GM15510 (cell line): ENCODE measurements around the gene BIN1.

Experiments
- POLR2A ChIP-seq: IDR thresholded peaks from 3 replicates; pipeline ENCODE4 v1.6.1; 2011; ENCODE audit warnings: borderline replicate concordance; ENCODE audit not compliant: insufficient read length; ENCODE audit errors: extremely low read depth

The BIN1 gene

DNA sequence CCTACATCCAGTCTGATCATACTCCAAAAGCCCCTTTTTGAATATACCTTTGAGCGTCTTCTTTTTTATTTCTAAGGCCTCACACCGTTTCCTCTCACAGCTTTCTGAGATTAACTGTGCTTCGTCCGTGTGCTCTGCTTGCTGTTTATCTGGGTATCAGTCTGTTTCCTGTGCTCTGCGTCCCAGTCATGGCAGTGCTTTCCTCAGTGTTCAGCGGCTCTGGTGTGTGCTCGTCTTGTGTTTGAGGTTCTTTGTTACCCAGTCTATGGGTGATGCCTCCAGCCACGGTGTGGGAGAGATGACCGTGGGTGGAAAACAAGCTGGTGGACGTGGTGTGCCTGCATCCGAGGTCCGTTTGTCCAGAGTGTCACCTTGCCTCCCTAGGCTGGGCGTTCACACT lies 33.6 kb upstream of the BIN1 start:
- TF ChIP-seq POLR2A: no peak

DNA sequence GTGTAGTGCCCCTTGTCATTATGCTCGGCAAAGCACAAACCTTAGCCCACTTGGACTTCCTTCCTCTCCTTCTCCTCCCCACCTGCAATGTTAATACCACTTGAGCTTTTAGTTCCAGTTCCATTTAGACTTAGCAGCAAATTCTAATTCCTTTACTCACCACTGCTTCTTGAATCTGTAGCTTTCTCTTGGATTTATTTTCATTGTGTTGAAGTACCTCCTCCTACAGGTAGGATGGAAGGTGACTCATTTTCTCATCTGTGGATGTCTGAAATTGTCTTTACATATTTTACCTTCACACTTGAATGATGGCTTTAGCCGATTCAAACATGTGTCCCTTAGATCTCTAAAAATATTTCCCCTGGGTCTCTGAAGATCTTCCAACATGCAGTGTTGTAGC lies 32.8 kb upstream of the BIN1 start:
- TF ChIP-seq POLR2A: no peak

GRCh38 chr2:127138281-127138680 lies 31.3 kb upstream of the BIN1 start:
- no peak for TF ChIP-seq POLR2A

DNA sequence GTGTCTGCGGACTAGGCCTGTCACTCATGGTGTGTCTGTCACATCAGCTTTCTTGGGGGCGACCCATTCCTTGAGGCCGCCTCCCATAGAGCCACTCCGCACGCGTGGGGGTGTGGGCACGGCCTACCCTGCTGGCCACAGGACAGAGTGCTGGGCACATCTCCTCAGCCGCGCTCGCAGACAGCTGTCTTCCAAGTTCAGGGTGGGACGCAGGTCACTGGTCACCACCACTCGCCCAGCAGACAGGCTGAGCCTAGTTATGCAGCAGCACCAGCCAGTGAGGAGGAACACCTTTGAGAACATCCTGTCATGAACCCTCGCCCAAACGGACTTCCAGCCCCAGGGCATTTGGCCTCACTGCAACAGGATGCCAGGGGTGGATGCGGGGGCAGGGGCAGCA lies 30.8 kb upstream of the BIN1 start:
- TF ChIP-seq POLR2A: no peak

GRCh38 chr2:127137225-127137624 lies 30.3 kb upstream of the BIN1 start:
- TF ChIP-seq POLR2A: no peak

DNA sequence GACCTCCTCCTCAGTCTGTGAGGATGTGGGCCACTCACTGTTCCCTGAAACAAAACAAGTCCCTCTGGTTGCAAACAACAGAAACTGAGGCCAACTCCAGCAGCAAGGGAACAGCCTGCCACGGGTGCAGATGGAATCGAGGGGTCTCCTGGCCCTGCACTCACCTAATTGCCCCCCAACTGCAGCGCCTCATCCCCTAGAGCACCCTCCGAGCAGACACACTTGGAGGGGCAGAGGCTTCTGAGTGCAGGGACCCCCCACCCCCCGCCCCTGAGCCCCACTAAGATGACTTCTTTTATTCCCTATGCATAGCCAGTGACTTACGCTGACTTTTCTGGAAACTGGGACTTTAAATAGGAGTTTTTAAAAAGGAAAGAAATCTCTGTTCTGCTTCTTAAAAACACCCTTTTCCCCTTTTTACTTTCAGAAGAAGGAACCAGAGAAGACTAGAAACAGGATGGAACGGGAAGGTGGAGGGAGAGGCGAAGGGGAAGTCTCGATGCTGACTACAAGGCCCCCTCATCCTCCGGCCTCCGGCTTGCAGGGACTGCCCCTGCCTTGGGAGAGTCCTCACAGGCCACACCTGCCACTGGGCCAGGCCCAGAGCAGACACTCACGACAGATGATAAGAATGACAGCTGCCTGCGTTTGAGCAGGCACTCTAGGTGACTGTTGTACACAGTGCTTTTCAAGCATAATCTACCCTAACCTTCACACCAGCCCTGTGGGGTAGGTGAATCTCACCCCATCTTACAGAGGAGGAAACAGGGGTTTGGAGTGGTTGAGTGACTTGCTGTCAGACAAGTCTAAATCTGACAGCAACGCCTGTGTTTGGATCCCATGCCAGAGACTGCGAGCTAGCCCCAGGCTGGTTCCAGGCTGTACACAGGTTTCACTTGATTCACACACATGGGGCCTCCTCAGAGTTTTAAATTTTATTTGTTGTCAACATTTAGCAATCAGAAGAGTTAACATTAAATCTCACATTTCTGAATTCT lies 28.2 kb upstream of the BIN1 start:
- no peak for TF ChIP-seq POLR2A

DNA sequence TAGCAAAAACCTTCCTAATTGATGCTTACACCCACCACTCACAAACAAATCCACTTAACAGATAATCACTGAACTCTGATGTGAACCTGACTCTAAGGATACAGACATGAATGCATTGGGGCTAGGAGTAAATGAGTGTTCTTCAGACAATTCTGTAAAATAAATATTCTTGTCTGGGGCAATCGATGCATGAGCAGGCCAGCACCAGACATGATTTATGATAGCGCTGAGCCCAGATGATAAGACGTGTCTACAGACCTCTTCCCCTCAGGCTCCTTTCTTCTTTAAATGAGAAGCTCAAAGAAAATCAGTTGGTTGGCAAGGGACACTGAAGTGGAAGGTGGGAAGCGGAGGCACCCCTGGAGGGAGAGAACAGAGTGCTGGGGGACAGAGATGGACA lies 27.3 kb upstream of the BIN1 start:
- TF ChIP-seq POLR2A: no peak

DNA sequence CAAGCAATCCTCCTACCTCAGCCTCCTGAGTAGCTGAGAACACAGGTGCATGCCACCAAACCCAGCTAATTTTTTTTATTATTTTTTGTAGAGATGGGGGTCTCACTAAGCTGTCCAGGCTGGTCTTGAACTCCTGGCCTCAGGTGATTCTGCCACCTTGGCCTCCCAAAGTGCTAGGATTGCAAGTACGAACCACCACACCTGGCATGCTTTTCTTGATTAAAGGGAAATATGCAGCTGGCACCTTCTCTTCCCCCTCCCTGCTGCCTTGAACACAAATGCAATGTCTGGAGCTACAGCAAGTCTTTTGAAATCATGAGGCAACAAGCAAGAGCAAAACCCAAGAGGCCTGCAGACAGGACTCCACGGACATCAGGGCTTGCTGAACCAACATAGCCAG lies 26.8 kb upstream of the BIN1 start:
- no peak for TF ChIP-seq POLR2A

DNA sequence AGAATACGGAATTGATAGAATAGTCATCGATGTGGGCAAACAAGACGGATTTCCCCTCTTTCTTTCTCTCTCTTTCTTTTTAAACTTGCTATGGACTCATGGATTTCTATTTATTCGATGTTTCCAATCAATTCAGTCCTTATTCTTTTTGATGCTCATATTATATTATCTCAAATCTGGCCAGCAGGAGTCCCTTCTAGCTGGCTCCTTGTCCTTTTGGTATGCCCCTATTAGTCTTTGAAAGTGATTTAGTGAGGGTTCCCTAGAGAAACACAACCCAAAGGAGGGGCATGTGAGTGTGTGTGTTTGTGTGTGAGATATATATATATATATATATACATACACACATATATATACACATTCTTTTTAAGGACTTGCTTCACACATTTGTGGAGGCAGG lies 23.5 kb upstream of the BIN1 start:
- no peak for TF ChIP-seq POLR2A

DNA sequence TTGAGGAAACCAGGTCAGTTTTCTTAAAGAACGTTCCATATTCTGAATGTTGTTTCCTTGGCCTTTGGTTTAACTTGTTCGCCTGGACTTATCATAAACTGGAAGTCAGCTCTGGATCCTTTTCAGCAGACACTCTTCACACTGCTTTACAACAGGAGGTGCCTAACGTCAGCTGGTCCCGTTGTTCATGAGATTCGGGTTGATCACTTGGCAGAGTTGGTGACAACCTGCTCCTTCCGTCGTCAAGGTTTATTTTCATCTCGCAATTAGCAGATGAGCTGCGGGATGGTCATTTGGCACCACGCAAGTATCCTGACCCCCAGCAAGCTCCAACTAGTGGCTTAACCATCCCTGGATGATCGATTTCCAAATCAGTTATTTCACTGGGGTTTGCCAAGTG lies 23.0 kb upstream of the BIN1 start:
- no peak for TF ChIP-seq POLR2A

DNA sequence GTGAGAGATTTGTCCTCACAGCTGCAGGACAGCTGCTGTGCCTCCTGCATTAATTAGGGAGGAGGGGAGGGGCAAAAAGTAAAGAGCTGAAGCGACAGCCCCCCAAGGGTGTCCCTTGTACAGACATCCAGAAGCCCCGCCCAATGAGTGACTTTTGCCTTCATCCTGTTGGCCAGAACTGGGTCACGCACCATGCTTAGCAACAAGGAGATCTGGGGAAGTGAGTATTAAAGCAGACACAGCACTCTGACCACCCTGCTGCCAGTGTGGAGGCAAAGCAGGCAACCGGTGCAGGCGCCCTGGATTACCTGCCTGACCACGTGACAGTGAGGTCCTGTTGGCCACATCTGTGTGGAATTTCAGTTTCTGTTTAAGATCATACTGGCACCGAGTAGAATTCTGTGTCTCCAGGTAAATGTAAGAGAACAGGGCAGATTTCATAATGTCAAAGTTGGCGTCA lies 21.5 kb upstream of the BIN1 start:
- no peak for TF ChIP-seq POLR2A

- TF ChIP-seq POLR2A: no peak
Observed at GRCh38 chr2:127125821-127126220, 18.9 kb upstream of the BIN1 start.

DNA sequence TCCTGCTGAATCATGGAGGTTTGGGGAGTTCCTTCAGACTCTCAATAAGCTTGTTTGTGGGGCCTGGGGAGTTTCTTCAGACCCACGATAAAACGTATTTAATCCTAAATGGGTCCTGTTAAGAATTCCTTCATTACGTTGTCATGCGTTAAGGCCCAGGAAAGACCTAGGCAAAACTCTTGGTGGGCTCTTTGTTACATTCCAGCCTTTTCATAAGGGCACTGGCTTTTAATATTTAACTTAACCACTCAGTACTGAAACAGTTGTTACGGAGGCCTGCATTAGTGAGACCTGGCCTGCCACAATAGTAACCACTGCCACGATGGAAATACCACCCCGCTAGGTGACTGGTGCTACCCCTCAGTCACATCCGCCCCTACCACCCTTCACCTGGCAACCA lies 17.5 kb upstream of the BIN1 start:
- TF ChIP-seq POLR2A: no peak

DNA sequence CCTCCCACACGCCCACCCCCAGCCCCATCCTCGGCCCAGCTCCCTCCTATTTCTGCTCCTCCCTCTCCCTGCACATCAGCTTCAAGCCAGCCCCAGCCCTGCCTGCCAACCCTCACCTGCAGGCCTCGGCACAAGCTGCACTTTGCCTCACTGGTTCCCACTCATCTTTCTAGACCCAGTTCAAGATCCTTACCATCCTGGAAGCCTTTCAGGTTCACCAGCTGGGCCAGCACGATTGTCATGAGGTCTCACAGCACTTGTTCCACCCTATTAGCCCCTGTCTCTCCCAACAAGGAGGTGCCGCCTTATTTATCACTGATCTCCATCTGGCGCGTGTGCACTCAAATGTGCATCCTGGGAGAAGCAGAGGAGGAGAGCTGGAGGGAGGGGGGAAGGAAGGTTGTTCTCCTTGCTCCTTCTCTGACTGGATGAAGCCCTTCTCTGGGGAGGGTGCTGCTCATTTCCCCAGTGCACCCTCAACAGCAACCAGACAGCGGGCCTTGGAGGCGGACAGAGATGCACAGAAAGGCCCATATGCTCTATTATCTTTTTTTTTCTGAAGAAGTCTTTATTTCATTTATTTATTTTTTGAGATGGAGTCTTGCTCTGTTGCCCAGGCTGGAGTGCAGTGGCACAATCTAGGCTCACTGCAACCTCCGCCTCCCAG lies 15.5 kb upstream of the BIN1 start:
- no peak for TF ChIP-seq POLR2A

DNA sequence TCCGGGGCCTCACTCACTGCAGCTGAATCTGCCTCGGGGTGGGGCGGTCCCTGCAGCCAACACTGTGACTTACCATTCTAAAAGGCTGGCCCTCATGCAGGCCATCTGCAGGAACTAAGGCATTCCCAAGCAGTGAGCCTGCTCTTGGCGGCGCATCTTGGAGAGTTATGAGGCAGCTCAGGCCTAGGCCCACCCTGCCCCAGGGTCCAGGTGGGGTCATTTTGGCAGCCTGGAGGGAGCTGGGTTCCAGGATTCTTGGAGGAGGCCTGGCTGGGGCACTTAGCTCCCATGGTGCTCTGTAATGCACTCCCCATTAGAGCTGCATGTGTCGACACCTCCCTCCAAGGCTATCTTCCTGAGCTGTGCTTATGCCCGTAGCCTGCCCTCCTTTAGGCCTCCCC lies 14.8 kb upstream of the BIN1 start:
- TF ChIP-seq POLR2A: no peak

DNA sequence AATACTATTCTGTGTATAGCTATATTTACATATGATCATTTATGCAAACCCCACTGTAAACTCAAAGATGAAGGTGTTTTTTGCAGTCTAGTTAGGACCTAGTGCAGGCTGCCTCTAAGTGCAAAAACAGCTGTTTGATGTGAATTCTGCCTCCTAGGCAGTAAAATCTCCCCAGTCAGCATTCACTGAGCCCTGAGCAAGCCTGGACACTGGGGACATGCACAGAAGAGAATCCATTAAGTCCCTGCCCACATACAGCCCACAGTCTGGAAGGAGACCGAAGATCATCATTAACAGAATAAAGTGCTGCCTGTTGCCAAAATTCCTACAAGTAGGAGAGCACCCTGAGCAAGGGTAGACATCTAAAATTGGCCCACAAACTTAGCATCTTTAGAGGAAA lies 14.4 kb upstream of the BIN1 start:
- no peak for TF ChIP-seq POLR2A
